GM06990 (cell line): ENCODE results near the gene NUDT5.

ENCODE experiments used
- DNase-seq: peaks from one replicate; pipeline ENCODE4 v3.0.0-alpha.2; 2011; ENCODE audit not compliant: insufficient read length; ENCODE audit errors: extremely low read depth
- H3K27me3 ChIP-seq: replicated peaks from 2 replicates; pipeline ENCODE4 v1.6.0; 2011; ENCODE audit warnings: low read length; ENCODE audit not compliant: control insufficient read depth, insufficient read depth
- H3K36me3 ChIP-seq: 2 replicates; pipeline ENCODE4 v1.5.1; 2011; ENCODE audit warnings: low read length; ENCODE audit not compliant: control insufficient read depth, insufficient read depth
- H3K4me3 ChIP-seq: replicated peaks from 2 replicates; pipeline ENCODE4 v1.5.1; 2011; ENCODE audit warnings: low read depth, mild to moderate bottlenecking, control low read depth, low read length
- TF ChIP-seq, protein P1 (sequence below): IDR thresholded peaks from 2 replicates; pipeline ENCODE4 v1.5.1; 2011; ENCODE audit warnings: low read length, control low read depth, mild to moderate bottlenecking, inconsistent platforms; ENCODE audit not compliant: insufficient read depth, poor library complexity, severe bottlenecking

NUDT5 gene

GRCh38 chr10:12195603-12196506 lies at the start of gene NUDT5, which contains the start of gene CDC123:
NUDT5 (minus strand) TSS chr10:12195891; CDS start chr10:12186291, 9,600 bp downstream.
CDC123 (plus strand) TSS chr10:12196188; CDS start chr10:12196246, 58 bp downstream.
- H3K27me3 ChIP-seq = no peaks in the 10 kb centered on the region
- TF ChIP-seq, protein P1, sequence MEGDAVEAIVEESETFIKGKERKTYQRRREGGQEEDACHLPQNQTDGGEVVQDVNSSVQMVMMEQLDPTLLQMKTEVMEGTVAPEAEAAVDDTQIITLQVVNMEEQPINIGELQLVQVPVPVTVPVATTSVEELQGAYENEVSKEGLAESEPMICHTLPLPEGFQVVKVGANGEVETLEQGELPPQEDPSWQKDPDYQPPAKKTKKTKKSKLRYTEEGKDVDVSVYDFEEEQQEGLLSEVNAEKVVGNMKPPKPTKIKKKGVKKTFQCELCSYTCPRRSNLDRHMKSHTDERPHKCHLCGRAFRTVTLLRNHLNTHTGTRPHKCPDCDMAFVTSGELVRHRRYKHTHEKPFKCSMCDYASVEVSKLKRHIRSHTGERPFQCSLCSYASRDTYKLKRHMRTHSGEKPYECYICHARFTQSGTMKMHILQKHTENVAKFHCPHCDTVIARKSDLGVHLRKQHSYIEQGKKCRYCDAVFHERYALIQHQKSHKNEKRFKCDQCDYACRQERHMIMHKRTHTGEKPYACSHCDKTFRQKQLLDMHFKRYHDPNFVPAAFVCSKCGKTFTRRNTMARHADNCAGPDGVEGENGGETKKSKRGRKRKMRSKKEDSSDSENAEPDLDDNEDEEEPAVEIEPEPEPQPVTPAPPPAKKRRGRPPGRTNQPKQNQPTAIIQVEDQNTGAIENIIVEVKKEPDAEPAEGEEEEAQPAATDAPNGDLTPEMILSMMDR = peak; percentile 11
- no peaks in the 10 kb centered on the region; the same call in 1 of the 2 replicates for H3K36me3 ChIP-seq
- peak within 1 kb of the TSS; percentile 99 for H3K4me3 ChIP-seq
- peak; percentile 89 for DNase-seq

GRCh38 chr10:12243864-12244620 lies 48.4 kb upstream of the NUDT5 start:
- Histone ChIP-seq H3K36me3 (peaks cover 22% of the 10 kb centered on the region), H3K27me3 (no peaks in the 10 kb centered on the region), H3K4me3 (no peak overlapping the region)
- TF ChIP-seq, protein P1 = no peak
- peak; percentile 60 for DNase-seq

GRCh38 chr10:12241810-12242529 lies 46.3 kb upstream of the NUDT5 start:
- H3K36me3 ChIP-seq = peaks cover 21% of the 10 kb centered on the region
- no peaks in the 10 kb centered on the region for H3K27me3 ChIP-seq
- TF ChIP-seq, protein P1 = no peak
- H3K4me3 ChIP-seq = no peak overlapping the region
- no peak for DNase-seq

DNA sequence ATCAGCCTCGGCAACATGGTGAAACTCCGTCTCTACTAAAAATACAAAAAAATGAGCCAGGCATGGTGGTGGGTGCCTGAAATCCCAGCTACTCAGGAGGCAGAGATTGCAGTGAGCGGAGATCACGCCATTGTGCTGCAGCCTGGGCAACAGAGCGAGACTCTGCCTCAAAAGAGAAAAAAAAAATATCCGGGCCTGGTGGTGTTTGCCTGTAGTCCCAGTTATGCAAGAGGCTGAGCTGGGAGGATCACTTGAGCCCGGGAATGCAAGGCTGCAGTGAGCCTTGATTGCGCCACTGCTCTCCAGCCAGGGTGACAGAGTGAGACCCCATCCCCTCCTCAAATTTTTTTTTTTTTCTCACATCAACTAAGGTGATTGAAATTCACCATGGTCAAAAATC lies 43.1 kb upstream of the NUDT5 start:
- DNase-seq = no peak
- peaks cover 11% of the 10 kb centered on the region for H3K36me3 ChIP-seq
- no peaks in the 10 kb centered on the region for H3K27me3 ChIP-seq
- TF ChIP-seq, protein P1 = no peak
- no peak overlapping the region for H3K4me3 ChIP-seq

- Histone ChIP-seq H3K4me3 (no peak overlapping the region), H3K27me3 (no peaks in the 10 kb centered on the region), H3K36me3 (peaks cover 11% of the 10 kb centered on the region)
- TF ChIP-seq, protein P1 = no peak
- DNase-seq = no peak
These were observed 41.9 kb upstream of the NUDT5 start for GRCh38 chr10:12237265-12238220.
